H1 (cell line): Measurements from ENCODE around the gene SLC25A24. TPM values are rescaled to one million over a fixed set of nuclear protein-coding genes. Genes with fewer than 3 reads are reported as not detected.

Source experiments
- CTCF ChIA-PET: fragments of 300-600 bp; sonication (Branson Sonifier 250); formaldehyde crosslinking; loops from one replicate; lab custom pipeline; 2021; ENCODE audit not compliant: partially characterized antibody; lab: Charles Lee
- POLR2A ChIA-PET: fragments of 300-600 bp; sonication (Branson Sonifier 250); formaldehyde crosslinking; loops from one replicate; lab custom pipeline; 2021; ENCODE audit warnings: inconsistent platforms; ENCODE audit not compliant: partially characterized antibody; lab: Charles Lee
- DNase-seq, 2 experiments: peaks; one replicate each; pipeline versions ENCODE4 v3.0.0 to v3.0.0-alpha.2; 2010 to 2022; ENCODE audit warnings: low spot score in 2 of 2, low read depth in 1 of 2, mixed read lengths in 1 of 2
- FAIRE-seq: peaks from 2 replicates; lab custom pipeline; 2011; peaks lifted over from hg19 to GRCh38; lab: Jason Lieb, UNC
- H2AFZ ChIP-seq: 2 replicates; pipeline ENCODE4 v1.8.1; 2012; ENCODE audit warnings: low read length, inconsistent platforms
- H2AK5ac ChIP-seq: 2 replicates; pipeline ENCODE4 v1.6.1; 2013; ENCODE audit warnings: low read depth, low read length
- H2BK120ac ChIP-seq: replicated peaks from 2 replicates; pipeline ENCODE3; 2013; ENCODE audit warnings: low read depth, low read length, inconsistent platforms
- H2BK12ac ChIP-seq: 2 replicates; pipeline ENCODE4 v1.6.1; 2013; ENCODE audit warnings: low read depth, low read length
- H2BK15ac ChIP-seq: 2 replicates; pipeline ENCODE4 v1.6.1; 2013; ENCODE audit warnings: low read length
- H2BK20ac ChIP-seq: 2 replicates; pipeline ENCODE4 v1.6.1; 2013; ENCODE audit warnings: low read length
- H2BK5ac ChIP-seq: 2 replicates; pipeline ENCODE4 v1.6.1; 2013; ENCODE audit warnings: low read depth, low read length
- H3K14ac ChIP-seq: 2 replicates; pipeline ENCODE4 v1.6.1; 2013; ENCODE audit warnings: inconsistent platforms; ENCODE audit not compliant: insufficient read length
- H3K18ac ChIP-seq: 2 replicates; pipeline ENCODE4 v1.6.1; 2013; ENCODE audit warnings: low read length; ENCODE audit errors: extremely low read depth
- H3K23ac ChIP-seq: 2 replicates; pipeline ENCODE4 v1.6.1; 2013; ENCODE audit warnings: inconsistent platforms; ENCODE audit not compliant: insufficient read length
- H3K23me2 ChIP-seq: 2 replicates; pipeline ENCODE4 v1.6.1; 2013; ENCODE audit warnings: low read depth, low read length
- H3K27ac ChIP-seq: 2 replicates; pipeline ENCODE4 v1.6.1; 2011; ENCODE audit warnings: low read depth, low read length, inconsistent platforms
- H3K27me3 ChIP-seq, 4 experiments: replicated peaks in 1 of 4; 1 replicate in 1 of 4; 2 replicates in 3 of 4; pipeline versions ENCODE4 v1.6.1 to v1.8.1; 2011 to 2013; ENCODE audit warnings: low read length in 3 of 4, mild to moderate bottlenecking in 3 of 4, inconsistent platforms in 2 of 4, mixed read lengths in 2 of 4, moderate library complexity in 1 of 4; ENCODE audit not compliant: control insufficient read depth in 3 of 4, insufficient read depth in 3 of 4; ENCODE audit errors: extremely low read depth in 1 of 4
- H3K36me3 ChIP-seq, 4 experiments: 2 replicates each; pipeline versions ENCODE4 v1.6.1 to v1.8.1; 2011 to 2013; ENCODE audit warnings: mild to moderate bottlenecking in 4 of 4, low read length in 3 of 4, moderate library complexity in 2 of 4, control low read depth in 1 of 4, inconsistent platforms in 1 of 4; ENCODE audit not compliant: insufficient read depth in 4 of 4, control insufficient read depth in 2 of 4
- H3K4ac ChIP-seq: replicated peaks from 2 replicates; pipeline ENCODE3; 2013; ENCODE audit warnings: low read length, low read depth, mixed read lengths, inconsistent platforms; ENCODE audit not compliant: insufficient read length
- H3K4me1 ChIP-seq, 4 experiments: replicated peaks in 1 of 4; 1 replicate in 1 of 4; 2 replicates in 3 of 4; pipeline versions ENCODE4 v1.6.1 to v1.8.1; 2011 to 2013; ENCODE audit warnings: low read length in 3 of 4, inconsistent platforms in 2 of 4, mixed read lengths in 1 of 4; ENCODE audit not compliant: insufficient read depth in 4 of 4, control insufficient read depth in 3 of 4
- H3K4me2 ChIP-seq, 2 experiments: 2 replicates each; pipeline versions ENCODE4 v1.6.1 to v1.8.1; 2011 to 2013; ENCODE audit warnings: low read depth in 2 of 2, low read length in 2 of 2, control low read depth in 1 of 2, inconsistent platforms in 1 of 2, mild to moderate bottlenecking in 1 of 2; ENCODE audit not compliant: insufficient read depth in 1 of 2
- H3K4me3 ChIP-seq, 4 experiments: fragments of 200-600, 300-600 bp in 1 of 4; sonication (generic), shearing (Covaris generic), sonication (Bioruptor Twin) in 1 of 4; 2 replicates each; pipeline versions ENCODE4 v1.5.1 to v1.8.1; 2011 to 2016; ENCODE audit warnings: low read length in 4 of 4, low read depth in 3 of 4, control low read depth in 2 of 4, inconsistent platforms in 2 of 4, mild to moderate bottlenecking in 2 of 4, mixed read lengths in 1 of 4, moderate library complexity in 1 of 4; ENCODE audit not compliant: insufficient read depth in 2 of 4; ENCODE audit errors: extremely low read depth in 1 of 4
- H3K56ac ChIP-seq: replicated peaks from 2 replicates; pipeline ENCODE3; 2013; ENCODE audit warnings: low read depth, mild to moderate bottlenecking, mixed read lengths, low read length, inconsistent platforms; ENCODE audit not compliant: insufficient read length
- H3K79me1 ChIP-seq: 2 replicates; pipeline ENCODE4 v1.6.1; 2013; ENCODE audit warnings: low read depth, low read length, control low read depth
- H3K79me2 ChIP-seq, 2 experiments: 2 replicates each; pipeline versions ENCODE4 v1.6.1 to v1.8.1; 2012 to 2013; ENCODE audit warnings: low read length in 2 of 2, mild to moderate bottlenecking in 2 of 2, inconsistent platforms in 1 of 2; ENCODE audit not compliant: insufficient read depth in 2 of 2, control insufficient read depth in 1 of 2
- H3K9ac ChIP-seq, 4 experiments: replicated peaks in 1 of 4; 1 replicate in 1 of 4; 2 replicates in 3 of 4; pipeline versions ENCODE4 v1.6.1 to v1.8.1; 2011 to 2013; ENCODE audit warnings: low read depth in 3 of 4, low read length in 3 of 4, control low read depth in 2 of 4, mild to moderate bottlenecking in 2 of 4, moderate library complexity in 2 of 4, inconsistent platforms in 1 of 4; ENCODE audit errors: extremely low read depth in 1 of 4
- H3K9me3 ChIP-seq, 2 experiments: 2 replicates each; pipeline versions ENCODE4 v1.6.1 to v1.8.1; 2012 to 2013; ENCODE audit warnings: mild to moderate bottlenecking in 2 of 2, moderate library complexity in 2 of 2, control low read depth in 1 of 2, inconsistent platforms in 1 of 2, low read depth in 1 of 2, low read length in 1 of 2, mixed read lengths in 1 of 2; ENCODE audit not compliant: insufficient read depth in 2 of 2
- H4K20me1 ChIP-seq, 2 experiments: replicated peaks in 1 of 2; 2 replicates each; pipeline versions ENCODE3 to v1.8.1; 2011 to 2013; ENCODE audit warnings: inconsistent platforms in 2 of 2, low read length in 2 of 2, mild to moderate bottlenecking in 1 of 2; ENCODE audit not compliant: insufficient read depth in 2 of 2, control insufficient read depth in 1 of 2
- H4K5ac ChIP-seq: 2 replicates; pipeline ENCODE4 v1.6.1; 2013; ENCODE audit warnings: low read length, low read depth, mixed read lengths, inconsistent platforms; ENCODE audit not compliant: insufficient read length
- H4K8ac ChIP-seq: 2 replicates; pipeline ENCODE4 v1.8.0; 2013; ENCODE audit warnings: mild to moderate bottlenecking, moderate library complexity, low read length, inconsistent platforms; ENCODE audit not compliant: insufficient read depth; ENCODE audit errors: extremely low read depth
- H4K91ac ChIP-seq: replicated peaks from 2 replicates; pipeline ENCODE3; 2013; ENCODE audit warnings: low read length, mixed read lengths, inconsistent platforms; ENCODE audit not compliant: insufficient read length
- ATF2 ChIP-seq: IDR thresholded peaks from 2 replicates; pipeline ENCODE4 v1.6.1; 2012; ENCODE audit warnings: low read length, inconsistent platforms
- BCL11A ChIP-seq, 2 experiments: IDR thresholded peaks; one replicate each; pipeline ENCODE4 v1.6.1; 2011; ENCODE audit warnings: low read depth in 2 of 2, low read length in 2 of 2, mild to moderate bottlenecking in 2 of 2
- CREB1 ChIP-seq: IDR thresholded peaks from 2 replicates; pipeline ENCODE4 v1.6.1; 2012; ENCODE audit warnings: inconsistent platforms
- FOSL1 ChIP-seq: IDR thresholded peaks from 2 replicates; pipeline ENCODE4 v1.6.1; 2011; ENCODE audit warnings: mild to moderate bottlenecking, low read depth, low read length, moderate library complexity; ENCODE audit not compliant: insufficient read depth
- JUN ChIP-seq: IDR thresholded peaks from 2 replicates; pipeline ENCODE4 v1.6.1; 2011; ENCODE audit warnings: low read depth, mild to moderate bottlenecking, improper control_type of control experiment, low read length
- KDM1A ChIP-seq: fragments of 200-600, 300-600 bp; sonication (generic); IDR thresholded peaks from 2 replicates; pipeline ENCODE4 v1.7.1; 2016; ENCODE audit warnings: mild to moderate bottlenecking, low read length, borderline replicate concordance
- POU5F1 ChIP-seq: IDR thresholded peaks from 2 replicates; pipeline ENCODE4 v1.6.1; 2011; ENCODE audit warnings: low read depth, mild to moderate bottlenecking, low read length, moderate library complexity
- RNF2 ChIP-seq: fragments of 200-900, 300-1000 bp; sonication (generic); IDR thresholded peaks from 2 replicates; pipeline ENCODE4 v1.7.1; 2016; ENCODE audit warnings: borderline replicate concordance, low read depth, mild to moderate bottlenecking, antibody characterized with exemption, low read length; ENCODE audit not compliant: poor library complexity, severe bottlenecking; ENCODE audit errors: missing control alignments
- RXRA ChIP-seq: IDR thresholded peaks from 2 replicates; pipeline ENCODE4 v1.6.1; 2011; ENCODE audit warnings: low read depth, mild to moderate bottlenecking, low read length, moderate library complexity; ENCODE audit not compliant: insufficient read depth
- SAP30 ChIP-seq: fragments of 300-600 bp; sonication (generic); IDR thresholded peaks from 2 replicates; pipeline ENCODE4 v1.7.1; 2012; ENCODE audit warnings: low read length, moderate library complexity, mild to moderate bottlenecking, inconsistent platforms; ENCODE audit not compliant: insufficient read depth, insufficient replicate concordance
- SIN3A ChIP-seq, 2 experiments: IDR thresholded peaks in 1 of 2; conservative IDR thresholded peaks in 1 of 2; 2 replicates each; pipeline ENCODE4 v1.6.1; 2011 to 2012; ENCODE audit warnings: low read length in 2 of 2, improper control_type of control experiment in 1 of 2, low read depth in 1 of 2, mild to moderate bottlenecking in 1 of 2
- TCF12 ChIP-seq: IDR thresholded peaks from 2 replicates; pipeline ENCODE4 v1.6.1; 2011; ENCODE audit warnings: low read depth, mild to moderate bottlenecking, low read length
- WGBS, 2 experiments: shearing (Covaris generic) in 1 of 2; methylation state at CpG; one replicate each; pipeline versions ENCODE4 v1.1.6 to v1.1.7; 2013 to 2015; ENCODE audit warnings: low lambda C conversion rate in 2 of 2, mixed read lengths in 2 of 2, inconsistent platforms in 1 of 2, low coverage in 1 of 2, missing lambda C conversion rate in 1 of 2; ENCODE audit not compliant: insufficient replicate concordance in 2 of 2, insufficient coverage in 1 of 2, insufficient read length in 1 of 2; ENCODE audit errors: extremely low coverage in 1 of 2, missing lambda C conversion rate in 1 of 2; 5-methylcytosine and 5-hydroxymethylcytosine counted together
- polyA plus RNA-seq, 7 experiments: library from polyadenylated mRNA; depleted of rRNA in 3 of 7; stranded (reverse) in 5 of 7; unstranded in 2 of 7; fragments of >200 nt in 5 of 7; fragments of 200-250 nt in 2 of 7; gene quantifications; 1 replicate in 5 of 7; 2 replicates in 1 of 7; 4 replicates in 1 of 7; pipeline versions ENCODE4 v1.2.1 to v1.2.3, GENCODE V29; 2011 to 2013; ENCODE audit warnings: missing spikeins in 2 of 7, mixed read lengths in 2 of 7
- total RNA-seq: library from RNA; stranded (reverse); fragmentation: NEBNext Ultra II Directional; extraction: Animal tissue kit (Norgen Biotek cat#: 25700); gene quantifications from 2 replicates; pipeline ENCODE4 v1.2.1, GENCODE V29; 2021

SLC25A24 gene
- total and polyA plus RNA-seq, 2 of the 8 experiments (the other 6 are each of a cell fraction or from before 2014, with no cell fraction given) = 13.6 to 40.6 TPM

GRCh38 chr1:108140936-108141335 is 59.2 kb downstream of the SLC25A24 start:
- no peak overlapping the region for H4K91ac ChIP-seq
- DNase-seq (no peak), FAIRE-seq (no peak)
- H3K27me3 ChIP-seq = no peaks in the 10 kb centered on the region
- H3K4me3 ChIP-seq = no peak overlapping the region
- H4K8ac ChIP-seq = no peak overlapping the region
- CTCF ChIA-PET = interaction anchor here (0.6 to 1.3 kb wide), 2 partner anchors 30 to 347 kb away, joined by 3 to 4 read pairs; no protein-coding TSS in a partner anchor
- peaks cover 0 to 1% of the 10 kb centered on the region in 2 experiments for H4K20me1 ChIP-seq
- H2AFZ ChIP-seq = no peak overlapping the region
- H3K18ac ChIP-seq = no peak overlapping the region
- H3K27ac ChIP-seq = no peak overlapping the region
- H3K4me2 ChIP-seq = no peak overlapping the region
- H2BK20ac ChIP-seq = no peak overlapping the region
- no peak overlapping the region for H3K23ac ChIP-seq
- no peak overlapping the region for H4K5ac ChIP-seq
- TF ChIP-seq RNF2 = no peak
- no peak for TF ChIP-seq BCL11A (IDR thresholded peaks at IDR 0.05; ENCODE audit: low read depth in 2 of 2, low read length in 2 of 2)
- no peak for TF ChIP-seq TCF12
- no peak for TF ChIP-seq JUN
- TF ChIP-seq POU5F1 = no peak
- TF ChIP-seq ATF2 = no peak
- no peak for TF ChIP-seq RXRA
- TF ChIP-seq SAP30 = no peak
- no peak for TF ChIP-seq CREB1
- TF ChIP-seq KDM1A = no peak
- TF ChIP-seq SIN3A (conservative IDR thresholded peaks at IDR 0.05 in 1 of 2, IDR thresholded peaks at IDR 0.05 in 1 of 2; ENCODE audit: low read depth in 1 of 2, low read length in 2 of 2) = no peak
- no peak for TF ChIP-seq FOSL1
- no peak overlapping the region for H3K4ac ChIP-seq
- no peak overlapping the region for H3K14ac ChIP-seq
- POLR2A ChIA-PET = no interaction called here
- no peak overlapping the region for H2BK12ac ChIP-seq
- no peak overlapping the region for H3K9ac ChIP-seq
- H2AK5ac ChIP-seq = no peak overlapping the region
- no peak overlapping the region for H3K56ac ChIP-seq
- peaks cover 0 to 19% (median 7%) of the 10 kb centered on the region in 4 experiments; a peak in 4 of 8 replicates for H3K36me3 ChIP-seq
- H3K9me3 ChIP-seq = no peaks in the 10 kb centered on the region
- no peaks in the 10 kb centered on the region for H3K79me1 ChIP-seq
- H2BK5ac ChIP-seq = no peak overlapping the region
- H3K4me1 ChIP-seq = no peaks in the 10 kb centered on the region
- no peak overlapping the region for H2BK15ac ChIP-seq
- no peaks in the 10 kb centered on the region for H3K79me2 ChIP-seq
- WGBS, 2 experiments = 69% methylated on average over 1 of the region's 1 CpG; no CpG with 5 or more reads in 1 of the 2 experiments
- no peaks in the 10 kb centered on the region for H3K23me2 ChIP-seq
- H2BK120ac ChIP-seq = no peak overlapping the region
